C4-2B (cell line): ENCODE results near the gene HMX1.

Source experiments
- H3K27ac ChIP-seq: fragments of 450-650 bp; 2 replicates; pipeline ENCODE4 v1.5.1; 2017
- CTCF ChIP-seq: fragments of 450-650 bp; conservative IDR thresholded peaks from 2 replicates; pipeline ENCODE4 v1.5.1; 2017; ENCODE audit warnings: mild to moderate bottlenecking
- ZFX ChIP-seq: fragments of 450-650 bp; IDR thresholded peaks from 2 replicates; pipeline ENCODE4 v1.6.1; 2017

The HMX1 gene

DNA sequence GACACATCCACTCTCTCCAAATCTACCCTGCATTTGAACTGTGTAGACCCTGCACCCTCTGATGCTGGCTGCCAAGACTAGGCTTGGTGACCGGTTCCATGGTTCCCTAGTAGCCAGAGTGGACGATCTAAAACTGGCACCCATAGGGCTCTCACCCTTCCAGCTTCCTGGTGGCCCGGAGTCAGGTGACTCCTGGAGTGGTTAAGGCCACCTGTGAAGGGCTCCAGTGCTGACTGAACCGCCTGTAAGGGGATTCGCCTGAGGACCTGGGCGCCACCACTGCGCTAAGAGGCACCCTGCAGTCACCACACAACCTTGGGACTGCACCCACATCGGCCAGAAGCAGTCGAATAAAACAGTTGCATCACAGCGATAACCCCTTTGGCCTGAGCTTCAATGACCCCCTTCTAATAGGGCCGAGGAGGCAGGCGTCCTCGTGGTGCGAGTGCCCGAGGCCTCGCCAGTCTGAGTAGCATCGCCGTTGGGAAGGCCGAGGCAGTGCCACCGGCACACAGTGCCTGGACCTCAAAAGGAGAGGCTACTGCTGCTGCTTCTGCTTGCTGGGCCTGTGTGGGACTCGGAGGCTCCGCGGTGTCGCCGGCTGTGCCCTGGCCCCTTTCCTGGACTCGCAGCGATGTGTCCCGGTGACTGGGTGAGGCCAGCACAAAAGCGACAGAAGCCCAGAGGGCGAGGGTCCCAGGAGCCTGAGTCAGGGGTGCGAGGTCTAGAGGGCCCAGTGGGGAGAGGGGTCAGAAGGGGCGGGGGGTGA, 6.5 kb downstream of the HMX1 start:
- TF ChIP-seq CTCF, result no peak
- TF ChIP-seq ZFX, result no peak

DNA sequence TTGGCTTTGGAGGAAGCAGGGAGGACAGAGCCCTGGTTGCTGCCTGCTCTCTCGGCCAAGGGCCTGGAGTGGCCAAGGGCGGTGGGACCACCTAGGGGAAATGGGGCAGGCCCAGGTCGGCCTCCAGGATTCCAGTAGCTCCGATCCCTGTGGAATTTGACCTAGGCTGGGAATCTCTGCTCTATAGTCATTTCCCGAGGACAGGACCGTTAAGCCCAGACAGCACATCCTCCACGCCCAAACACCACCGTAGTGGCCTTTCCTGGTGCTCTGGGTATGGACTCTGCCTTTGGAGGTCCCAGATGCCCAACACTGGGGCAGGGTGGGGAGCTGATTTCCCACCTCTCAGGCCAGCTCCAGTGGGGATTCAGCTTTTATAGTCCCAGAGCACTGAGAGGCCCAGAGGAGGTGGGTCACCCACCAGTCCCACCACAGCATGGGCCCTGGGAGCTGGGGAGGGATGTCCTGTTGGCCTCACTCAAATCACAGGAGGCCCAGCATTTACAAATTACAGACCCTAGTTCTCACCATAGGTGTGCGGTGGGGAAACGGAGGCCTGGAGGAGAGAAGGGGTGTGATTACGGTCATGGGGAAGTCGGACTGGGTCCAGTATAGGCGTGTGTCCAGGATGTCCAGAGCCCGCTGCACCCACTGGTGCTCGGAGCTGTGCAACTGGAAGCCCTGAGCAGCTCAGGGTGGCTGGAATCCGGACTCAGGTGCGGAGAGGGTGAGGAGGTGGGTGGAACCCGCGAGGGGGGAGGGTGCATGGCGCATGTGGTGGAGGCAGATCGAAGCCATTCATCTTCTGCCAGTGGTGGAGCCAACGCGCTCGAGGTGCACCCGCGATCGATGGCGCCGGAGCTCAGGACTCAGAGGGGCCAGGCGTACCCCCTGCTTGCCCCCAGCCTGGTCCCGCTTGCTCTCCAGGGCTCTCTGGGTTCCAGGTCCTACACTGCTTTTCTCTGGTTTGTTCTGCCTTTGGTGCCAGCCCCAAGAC, 7.7 kb downstream of the HMX1 start:
- TF ChIP-seq ZFX (no peak), CTCF (no peak)
- no peak overlapping the region for H3K27ac ChIP-seq

More for the DNA sequence above, 6.5 kb downstream of the HMX1 start:
- H3K27ac ChIP-seq, result no peak overlapping the region

GRCh38 chr4:8862800-8863685, 8.6 kb downstream of the HMX1 start:
- H3K27ac ChIP-seq, result no peak overlapping the region
- TF ChIP-seq ZFX (no peak), CTCF (no peak)

DNA sequence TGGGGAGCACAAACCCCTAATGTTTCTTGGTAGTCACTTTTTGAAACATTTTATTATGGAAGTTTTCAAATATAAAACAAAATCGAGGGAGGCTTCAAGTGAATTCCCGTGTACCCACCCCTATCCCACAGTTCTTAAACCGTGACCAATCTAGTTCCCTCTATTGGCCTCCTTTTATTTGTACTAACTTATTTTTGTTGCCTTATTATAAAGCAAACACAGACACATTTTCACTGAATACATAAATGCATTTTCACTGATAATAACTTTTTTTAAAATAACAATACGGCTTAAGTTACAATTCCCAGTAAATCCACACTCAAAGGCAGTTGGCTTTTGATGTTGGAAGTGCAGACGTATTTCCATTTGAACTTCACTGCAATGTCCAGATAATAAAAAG, 9.3 kb downstream of the HMX1 start:
- H3K27ac ChIP-seq, result no peak overlapping the region
- no peak for TF ChIP-seq ZFX

DNA sequence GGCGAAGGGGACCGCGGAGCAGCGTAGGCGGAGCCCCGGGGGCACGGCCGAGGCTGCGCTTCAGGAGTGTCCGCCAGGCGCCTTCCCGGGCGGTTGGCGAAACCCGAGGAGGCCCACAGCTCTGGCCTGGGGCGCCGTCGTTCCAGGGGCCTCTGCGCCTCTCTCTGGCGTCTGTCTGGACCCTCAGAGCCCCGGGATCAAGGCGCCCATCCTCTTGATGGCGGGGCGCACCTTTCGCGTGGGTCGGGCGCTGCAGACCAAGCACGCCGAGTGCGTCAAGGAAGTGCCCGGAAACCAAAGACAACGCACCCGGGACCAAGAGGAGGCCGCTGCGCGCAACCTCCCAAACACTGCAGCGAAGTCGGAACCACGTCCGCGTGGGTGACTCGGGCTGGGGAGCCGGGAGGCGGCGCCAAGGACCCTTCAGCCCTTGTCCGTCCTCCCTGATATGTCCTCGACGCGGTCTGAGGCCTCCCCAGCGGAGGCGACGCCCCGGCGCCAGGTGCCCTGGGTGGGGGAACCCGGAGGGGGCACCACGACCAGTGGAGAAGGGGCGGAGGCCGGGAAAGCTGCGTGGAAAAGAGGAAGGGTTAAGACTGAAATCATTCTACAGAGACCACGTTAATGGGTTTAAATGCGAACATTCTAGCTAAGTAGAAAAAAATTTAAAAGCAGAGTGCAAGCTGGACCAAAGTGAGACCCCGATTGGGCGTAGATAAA, 9.9 kb downstream of the HMX1 start:
- peak overlapping the region; percentile 44 for H3K27ac ChIP-seq
- TF ChIP-seq ZFX, result no peak
- TF ChIP-seq CTCF, result no peak

DNA sequence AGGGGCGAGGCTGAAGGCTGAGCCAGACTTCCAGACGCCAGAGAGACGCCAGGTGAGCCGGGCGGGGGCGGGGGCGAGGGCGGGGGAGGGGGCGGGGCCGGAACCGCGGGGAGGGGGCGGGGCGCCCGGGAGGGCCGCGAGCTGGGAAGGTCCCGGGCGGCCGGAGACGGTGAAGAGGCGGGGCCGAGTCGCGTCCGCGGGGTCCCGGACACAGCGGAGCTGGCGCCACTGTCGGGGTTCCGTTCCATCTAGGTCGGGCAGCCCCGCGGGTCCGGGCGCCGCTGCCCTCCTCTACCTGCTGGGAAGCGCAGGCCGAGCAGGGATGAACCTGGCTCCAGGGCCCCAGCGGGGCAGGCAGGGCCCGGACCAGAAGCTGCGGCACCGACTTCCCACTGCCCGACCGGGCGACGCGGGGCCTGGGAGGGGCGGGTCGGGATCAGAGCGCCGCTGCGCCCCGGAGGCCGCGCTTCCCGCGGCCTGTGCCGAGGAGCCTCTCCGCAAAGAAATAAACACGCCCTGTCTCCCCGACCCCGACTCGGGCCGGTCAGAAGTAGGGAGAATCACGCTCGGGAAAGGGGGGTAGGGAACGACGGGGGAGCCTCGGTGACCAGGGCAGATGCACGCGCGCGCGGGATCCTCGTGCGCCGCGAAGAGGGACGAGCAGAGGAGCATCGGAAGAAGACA, 10.6 kb downstream of the HMX1 start:
- TF ChIP-seq ZFX (peak; percentile 61; the same call in 1 of the 2 replicates), CTCF (no peak)
- peak overlapping the region; percentile 44 for H3K27ac ChIP-seq
